K562 (cell line): Measurements from ENCODE around the gene SLFNL1. TPM values are rescaled to one million over a fixed set of nuclear protein-coding genes. Genes with fewer than 3 reads are reported as not detected.

Experiments
- IRF9 ChIP-seq: fragments of 450-650 bp; IDR thresholded peaks from 2 replicates; pipeline ENCODE4 v1.6.1; 2016; ENCODE audit warnings: missing biosample characterization, missing genetic modification characterization
- KLF13 ChIP-seq: fragments of 450-650 bp; IDR thresholded peaks from 2 replicates; pipeline ENCODE4 v1.6.1; 2016; ENCODE audit warnings: missing genetic modification characterization, low read depth, mild to moderate bottlenecking, missing compliant biosample characterization, moderate library complexity, borderline replicate concordance
- MED1 ChIP-seq: sonication (generic); formaldehyde crosslinking; IDR thresholded peaks from 2 replicates; pipeline ENCODE4 v1.8.1; 2023; ENCODE audit warnings: missing genetic modification reagents, borderline replicate concordance
- MEF2A ChIP-seq: IDR thresholded peaks from 2 replicates; pipeline ENCODE4 v1.6.1; 2011; ENCODE audit warnings: low read depth, mild to moderate bottlenecking, low read length, moderate library complexity; ENCODE audit not compliant: control insufficient read depth
- NFXL1 ChIP-seq: fragments of 450-650 bp; formaldehyde crosslinking; IDR thresholded peaks from 2 replicates; pipeline ENCODE4 v1.4.0; 2021; ENCODE audit warnings: mild to moderate bottlenecking
- PHB ChIP-seq: fragments of 250-450 bp; sonication (Bioruptor Pico); IDR thresholded peaks from 2 replicates; pipeline ENCODE4 v1.5.0; 2021
- RERE ChIP-seq: sonication (generic); formaldehyde crosslinking; IDR thresholded peaks from 2 replicates; pipeline ENCODE4 v1.8.0; 2023; ENCODE audit warnings: missing genetic modification reagents, mild to moderate bottlenecking, borderline replicate concordance
- SMARCA4 ChIP-seq: fragments of 450-650 bp; IDR thresholded peaks from 2 replicates; pipeline ENCODE4 v1.6.1; 2016
- TFAP4 ChIP-seq: sonication (generic); formaldehyde crosslinking; IDR thresholded peaks from 2 replicates; pipeline ENCODE4 v1.8.0; 2022; ENCODE audit warnings: missing genetic modification reagents, mild to moderate bottlenecking, moderate library complexity, borderline replicate concordance
- ZFPM2 ChIP-seq: fragments of 250-450 bp; sonication (Bioruptor Pico); IDR thresholded peaks from 2 replicates; pipeline ENCODE4 v1.5.1; 2022; ENCODE audit warnings: mild to moderate bottlenecking
- ZNF143 ChIP-seq: sonication (generic); formaldehyde crosslinking; IDR thresholded peaks from 2 replicates; pipeline ENCODE4 v1.9.0; 2022; ENCODE audit warnings: mild to moderate bottlenecking, missing genetic modification reagents
- ZNF318 ChIP-seq, 2 experiments: fragments of 450-650 bp; IDR thresholded peaks; 2 replicates each; pipeline ENCODE4 v1.6.1; 2016; ENCODE audit warnings: mild to moderate bottlenecking in 2 of 2, borderline replicate concordance in 1 of 2, low read depth in 1 of 2, moderate library complexity in 1 of 2
- polyA plus RNA-seq, 8 experiments: library from polyadenylated mRNA; depleted of rRNA in 4 of 8; stranded (reverse) in 5 of 8; unstranded in 3 of 8; fragments of >200 nt; fragmentation: Nextera tagmentation in 2 of 8; fragmentation: Illumina TruSeq in 1 of 8; extraction: Ambion mirVana in 2 of 8; extraction: Trizol in 1 of 8; gene quantifications; 2 replicates each; pipeline versions ENCODE4 v1.2.1 to v1.2.3, GENCODE V29; 2011 to 2014; ENCODE audit warnings: inconsistent platforms in 1 of 8, missing spikeins in 1 of 8
- total RNA-seq, 7 experiments: library from RNA; depleted of rRNA in 6 of 7; stranded (reverse); fragments of >200 nt in 6 of 7; fragmentation: Illumina TruSeq in 2 of 7; extraction: Trizol in 2 of 7; gene quantifications; 2 replicates each; pipeline versions ENCODE4 v1.2.1 to v1.2.3, GENCODE V29; 2011 to 2021; ENCODE audit warnings: low replicate concordance in 1 of 7

The SLFNL1 gene
- total and polyA plus RNA-seq, 9 of the 15 experiments (the other 6 are each of a cell fraction or from before 2014, with no cell fraction given) = 0.05 to 0.14 (median 0.06) TPM; not detected in 5

GRCh38 chr1:40998668-40999067 lies 22.9 kb downstream of the SLFNL1 start (continued):
- TF ChIP-seq RERE (CRISPR knock-in tag) (no peak), ZNF143 (no peak), MED1 (CRISPR knock-in tag) (no peak), NFXL1 (CRISPR knock-in tag) (no peak), MEF2A (no peak), ZFPM2 (CRISPR knock-in tag) (no peak), KLF13 (no peak), ZNF318 (IDR thresholded peaks at IDR 0.05; ENCODE audit: borderline replicate concordance in 1 of 2, low read depth in 1 of 2) (no peak), SMARCA4 (no peak), TFAP4 (CRISPR knock-in tag) (no peak), PHB (CRISPR knock-in tag) (no peak), IRF9 (tag) (no peak)
- TF ChIP-seq, all 486 proteins: peak for 0
